K562 (cell line): ENCODE results near the gene RHOF. TPM values are rescaled to one million over a fixed set of nuclear protein-coding genes. Genes with fewer than 3 reads are reported as not detected.

ENCODE experiments used
- EP300 ChIP-seq: IDR thresholded peaks from 2 replicates; pipeline ENCODE4 v1.6.1; 2012; ENCODE audit warnings: low read length, improper control_type of control experiment
- FUS ChIP-seq: fragments of 200-400 bp; formaldehyde crosslinking; optimal IDR thresholded peaks from 2 replicates; pipeline ENCODE3; 2017; ENCODE audit warnings: low read depth, low read length
- KHSRP ChIP-seq: fragments of 450-650 bp; IDR thresholded peaks from 2 replicates; pipeline ENCODE4 v1.6.1; 2017
- POU5F1 ChIP-seq: fragments of 150-350 bp; IDR thresholded peaks from 2 replicates; pipeline ENCODE4 v1.6.1; 2014; ENCODE audit warnings: borderline replicate concordance, low read length, low read depth, mild to moderate bottlenecking; ENCODE audit not compliant: partially characterized antibody
- SIN3A ChIP-seq, 2 experiments: fragments of 150-350 bp in 1 of 2; IDR thresholded peaks; 2 replicates each; pipeline ENCODE4 v1.6.1; 2011 to 2016; ENCODE audit warnings: borderline replicate concordance in 2 of 2, low read depth in 2 of 2, low read length in 2 of 2, mild to moderate bottlenecking in 2 of 2, moderate library complexity in 2 of 2; ENCODE audit not compliant: control insufficient read depth in 1 of 2
- SMARCB1 ChIP-seq: IDR thresholded peaks from 2 replicates; pipeline ENCODE4 v1.6.1; 2011; ENCODE audit warnings: improper control_type of control experiment, low read depth; ENCODE audit not compliant: insufficient read length
- TAF1 ChIP-seq: IDR thresholded peaks from 2 replicates; pipeline ENCODE4 v1.6.1; 2011; ENCODE audit warnings: mild to moderate bottlenecking, low read length, moderate library complexity; ENCODE audit not compliant: insufficient read depth, control insufficient read depth, severe bottlenecking; ENCODE audit errors: extremely low read depth
- TEAD4 ChIP-seq, 2 experiments: sonication (generic) in 1 of 2; formaldehyde crosslinking in 1 of 2; IDR thresholded peaks; 2 replicates each; pipeline versions ENCODE4 v1.6.1 to v1.8.0; 2012 to 2022; ENCODE audit warnings: borderline replicate concordance in 1 of 2, inconsistent platforms in 1 of 2, low read length in 1 of 2, mild to moderate bottlenecking in 1 of 2, missing genetic modification reagents in 1 of 2
- ZNF347 ChIP-seq: fragments of 450-650 bp; formaldehyde crosslinking; IDR thresholded peaks from 2 replicates; pipeline ENCODE4 v1.4.0; 2020; ENCODE audit warnings: low read depth, mild to moderate bottlenecking, moderate library complexity
- ZNF717 ChIP-seq: fragments of 250-450 bp; sonication (Bioruptor Pico); IDR thresholded peaks from 2 replicates; pipeline ENCODE4 v1.5.0; 2021
- polyA plus RNA-seq, 8 experiments: library from polyadenylated mRNA; depleted of rRNA in 4 of 8; stranded (reverse) in 5 of 8; unstranded in 3 of 8; fragments of >200 nt; fragmentation: Nextera tagmentation in 2 of 8; fragmentation: Illumina TruSeq in 1 of 8; extraction: Ambion mirVana in 2 of 8; extraction: Trizol in 1 of 8; gene quantifications; 2 replicates each; pipeline versions ENCODE4 v1.2.1 to v1.2.3, GENCODE V29; 2011 to 2014; ENCODE audit warnings: inconsistent platforms in 1 of 8, missing spikeins in 1 of 8
- total RNA-seq, 7 experiments: library from RNA; depleted of rRNA in 6 of 7; stranded (reverse); fragments of >200 nt in 6 of 7; fragmentation: Illumina TruSeq in 2 of 7; extraction: Trizol in 2 of 7; gene quantifications; 2 replicates each; pipeline versions ENCODE4 v1.2.1 to v1.2.3, GENCODE V29; 2011 to 2021; ENCODE audit warnings: low replicate concordance in 1 of 7
- TF ChIP-seq, protein P1 (sequence below), 2 experiments: fragments of 450-650 bp in 1 of 2; sonication (generic) in 1 of 2; formaldehyde crosslinking; conservative IDR thresholded peaks; 2 replicates each; pipeline versions ENCODE4 v1.4.0 to v1.8.1; 2020 to 2022; ENCODE audit warnings: mild to moderate bottlenecking in 1 of 2, missing genetic modification reagents in 1 of 2
- TF ChIP-seq, protein P2 (sequence below): sonication (generic); formaldehyde crosslinking; IDR thresholded peaks from 2 replicates; pipeline ENCODE4 v1.9.0; 2022; ENCODE audit warnings: mild to moderate bottlenecking, missing genetic modification reagents
- TF ChIP-seq, protein P3 (sequence below): fragments of 250-450 bp; sonication (Bioruptor Pico); IDR thresholded peaks from 2 replicates; pipeline ENCODE4 v1.8.0; 2022; ENCODE audit warnings: moderate library complexity, mild to moderate bottlenecking, inconsistent platforms
- TF ChIP-seq, protein P4 (sequence below): fragments of 250-450 bp; sonication (Bioruptor Pico); IDR thresholded peaks from 2 replicates; pipeline ENCODE4 v1.5.0; 2020; ENCODE audit warnings: mild to moderate bottlenecking, borderline replicate concordance
- TF ChIP-seq, protein P5 (sequence below): fragments of 450-650 bp; formaldehyde crosslinking; IDR thresholded peaks from 2 replicates; pipeline ENCODE4 v1.4.0; 2020; ENCODE audit warnings: mild to moderate bottlenecking, moderate library complexity
- TF ChIP-seq, protein P6 (sequence below), 2 experiments: fragments of 150-350 bp in 1 of 2; IDR thresholded peaks; 2 replicates each; pipeline ENCODE4 v1.6.1; 2012 to 2016; ENCODE audit warnings: low read depth in 2 of 2, low read length in 2 of 2, mild to moderate bottlenecking in 1 of 2, moderate library complexity in 1 of 2

The RHOF gene
- total and polyA plus RNA-seq, 9 of the 15 experiments (the other 6 are each of a cell fraction or from before 2014, with no cell fraction given): 0.13 to 10.1 (median 4.0) TPM

DNA sequence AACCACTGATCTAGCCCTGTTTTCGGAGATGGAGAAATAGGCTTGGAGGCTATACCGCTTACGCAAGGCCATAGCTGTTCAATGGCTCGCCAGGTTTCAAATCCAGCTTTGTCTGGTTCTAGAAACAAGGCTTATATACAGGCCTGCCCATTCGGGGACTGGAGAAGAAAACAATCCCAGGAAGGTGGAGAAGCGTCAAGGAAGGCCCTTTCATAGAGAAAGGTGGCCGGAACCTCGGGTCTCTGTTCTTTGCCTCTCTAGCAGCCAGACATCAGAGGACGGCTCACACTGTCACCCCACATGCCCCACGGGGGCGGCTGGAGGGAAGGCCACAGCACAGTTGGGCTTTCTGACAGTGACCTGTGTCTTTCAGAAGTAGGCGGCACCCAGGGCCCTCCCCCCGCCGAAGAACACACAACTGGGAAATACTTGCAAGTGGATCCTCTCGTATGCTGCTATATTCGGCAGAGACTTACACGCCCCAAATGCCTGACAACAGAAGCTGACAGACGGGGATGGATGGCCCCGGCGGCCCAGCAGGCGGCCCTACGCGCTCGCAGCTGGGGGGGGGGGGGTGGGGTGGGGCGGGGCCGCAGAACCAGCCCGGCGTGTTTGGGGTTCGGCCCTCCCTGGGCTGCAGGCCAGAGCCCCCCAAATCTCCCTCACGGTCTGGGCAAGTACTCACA is 5.8 kb upstream of the RHOF start (continued):
- TF ChIP-seq, protein P1, sequence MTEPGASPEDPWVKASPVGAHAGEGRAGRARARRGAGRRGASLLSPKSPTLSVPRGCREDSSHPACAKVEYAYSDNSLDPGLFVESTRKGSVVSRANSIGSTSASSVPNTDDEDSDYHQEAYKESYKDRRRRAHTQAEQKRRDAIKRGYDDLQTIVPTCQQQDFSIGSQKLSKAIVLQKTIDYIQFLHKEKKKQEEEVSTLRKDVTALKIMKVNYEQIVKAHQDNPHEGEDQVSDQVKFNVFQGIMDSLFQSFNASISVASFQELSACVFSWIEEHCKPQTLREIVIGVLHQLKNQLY (CRISPR knock-in tag; conservative IDR thresholded peaks at IDR 0.05): no peak
- TF ChIP-seq TEAD4 (IDR thresholded peaks at IDR 0.05; ENCODE audit: low read length) (no peak), TEAD4 (CRISPR knock-in tag; IDR thresholded peaks at IDR 0.05; ENCODE audit: borderline replicate concordance) (no peak), SIN3A (IDR thresholded peaks at IDR 0.05; ENCODE audit: borderline replicate concordance in 2 of 2, control insufficient read depth in 1 of 2, low read depth in 2 of 2, low read length in 2 of 2) (peak; percentile 36 to 87; a peak in 2 of 4 replicates), KHSRP (no peak), EP300 (peak; percentile 57), SMARCB1 (no peak), FUS (no peak), TAF1 (peak; percentile 60), POU5F1 (no peak), ZNF347 (CRISPR knock-in tag) (no peak), ZNF717 (CRISPR knock-in tag) (no peak)
- TF ChIP-seq, protein P2, sequence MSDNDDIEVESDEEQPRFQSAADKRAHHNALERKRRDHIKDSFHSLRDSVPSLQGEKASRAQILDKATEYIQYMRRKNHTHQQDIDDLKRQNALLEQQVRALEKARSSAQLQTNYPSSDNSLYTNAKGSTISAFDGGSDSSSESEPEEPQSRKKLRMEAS (CRISPR knock-in tag): no peak
- TF ChIP-seq, protein P3, sequence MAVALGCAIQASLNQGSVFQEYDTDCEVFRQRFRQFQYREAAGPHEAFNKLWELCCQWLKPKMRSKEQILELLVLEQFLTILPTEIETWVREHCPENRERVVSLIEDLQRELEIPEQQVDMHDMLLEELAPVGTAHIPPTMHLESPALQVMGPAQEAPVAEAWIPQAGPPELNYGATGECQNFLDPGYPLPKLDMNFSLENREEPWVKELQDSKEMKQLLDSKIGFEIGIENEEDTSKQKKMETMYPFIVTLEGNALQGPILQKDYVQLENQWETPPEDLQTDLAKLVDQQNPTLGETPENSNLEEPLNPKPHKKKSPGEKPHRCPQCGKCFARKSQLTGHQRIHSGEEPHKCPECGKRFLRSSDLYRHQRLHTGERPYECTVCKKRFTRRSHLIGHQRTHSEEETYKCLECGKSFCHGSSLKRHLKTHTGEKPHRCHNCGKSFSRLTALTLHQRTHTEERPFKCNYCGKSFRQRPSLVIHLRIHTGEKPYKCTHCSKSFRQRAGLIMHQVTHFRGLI (CRISPR knock-in tag): no peak
- TF ChIP-seq, protein P4, sequence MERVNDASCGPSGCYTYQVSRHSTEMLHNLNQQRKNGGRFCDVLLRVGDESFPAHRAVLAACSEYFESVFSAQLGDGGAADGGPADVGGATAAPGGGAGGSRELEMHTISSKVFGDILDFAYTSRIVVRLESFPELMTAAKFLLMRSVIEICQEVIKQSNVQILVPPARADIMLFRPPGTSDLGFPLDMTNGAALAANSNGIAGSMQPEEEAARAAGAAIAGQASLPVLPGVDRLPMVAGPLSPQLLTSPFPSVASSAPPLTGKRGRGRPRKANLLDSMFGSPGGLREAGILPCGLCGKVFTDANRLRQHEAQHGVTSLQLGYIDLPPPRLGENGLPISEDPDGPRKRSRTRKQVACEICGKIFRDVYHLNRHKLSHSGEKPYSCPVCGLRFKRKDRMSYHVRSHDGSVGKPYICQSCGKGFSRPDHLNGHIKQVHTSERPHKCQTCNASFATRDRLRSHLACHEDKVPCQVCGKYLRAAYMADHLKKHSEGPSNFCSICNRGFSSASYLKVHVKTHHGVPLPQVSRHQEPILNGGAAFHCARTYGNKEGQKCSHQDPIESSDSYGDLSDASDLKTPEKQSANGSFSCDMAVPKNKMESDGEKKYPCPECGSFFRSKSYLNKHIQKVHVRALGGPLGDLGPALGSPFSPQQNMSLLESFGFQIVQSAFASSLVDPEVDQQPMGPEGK: no peak
- TF ChIP-seq, protein P5, sequence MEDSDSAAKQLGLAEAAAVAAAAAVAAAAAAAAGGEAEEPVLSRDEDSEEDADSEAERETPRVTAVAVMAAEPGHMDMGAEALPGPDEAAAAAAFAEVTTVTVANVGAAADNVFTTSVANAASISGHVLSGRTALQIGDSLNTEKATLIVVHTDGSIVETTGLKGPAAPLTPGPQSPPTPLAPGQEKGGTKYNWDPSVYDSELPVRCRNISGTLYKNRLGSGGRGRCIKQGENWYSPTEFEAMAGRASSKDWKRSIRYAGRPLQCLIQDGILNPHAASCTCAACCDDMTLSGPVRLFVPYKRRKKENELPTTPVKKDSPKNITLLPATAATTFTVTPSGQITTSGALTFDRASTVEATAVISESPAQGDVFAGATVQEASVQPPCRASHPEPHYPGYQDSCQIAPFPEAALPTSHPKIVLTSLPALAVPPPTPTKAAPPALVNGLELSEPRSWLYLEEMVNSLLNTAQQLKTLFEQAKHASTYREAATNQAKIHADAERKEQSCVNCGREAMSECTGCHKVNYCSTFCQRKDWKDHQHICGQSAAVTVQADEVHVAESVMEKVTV: no peak
- TF ChIP-seq, protein P6, sequence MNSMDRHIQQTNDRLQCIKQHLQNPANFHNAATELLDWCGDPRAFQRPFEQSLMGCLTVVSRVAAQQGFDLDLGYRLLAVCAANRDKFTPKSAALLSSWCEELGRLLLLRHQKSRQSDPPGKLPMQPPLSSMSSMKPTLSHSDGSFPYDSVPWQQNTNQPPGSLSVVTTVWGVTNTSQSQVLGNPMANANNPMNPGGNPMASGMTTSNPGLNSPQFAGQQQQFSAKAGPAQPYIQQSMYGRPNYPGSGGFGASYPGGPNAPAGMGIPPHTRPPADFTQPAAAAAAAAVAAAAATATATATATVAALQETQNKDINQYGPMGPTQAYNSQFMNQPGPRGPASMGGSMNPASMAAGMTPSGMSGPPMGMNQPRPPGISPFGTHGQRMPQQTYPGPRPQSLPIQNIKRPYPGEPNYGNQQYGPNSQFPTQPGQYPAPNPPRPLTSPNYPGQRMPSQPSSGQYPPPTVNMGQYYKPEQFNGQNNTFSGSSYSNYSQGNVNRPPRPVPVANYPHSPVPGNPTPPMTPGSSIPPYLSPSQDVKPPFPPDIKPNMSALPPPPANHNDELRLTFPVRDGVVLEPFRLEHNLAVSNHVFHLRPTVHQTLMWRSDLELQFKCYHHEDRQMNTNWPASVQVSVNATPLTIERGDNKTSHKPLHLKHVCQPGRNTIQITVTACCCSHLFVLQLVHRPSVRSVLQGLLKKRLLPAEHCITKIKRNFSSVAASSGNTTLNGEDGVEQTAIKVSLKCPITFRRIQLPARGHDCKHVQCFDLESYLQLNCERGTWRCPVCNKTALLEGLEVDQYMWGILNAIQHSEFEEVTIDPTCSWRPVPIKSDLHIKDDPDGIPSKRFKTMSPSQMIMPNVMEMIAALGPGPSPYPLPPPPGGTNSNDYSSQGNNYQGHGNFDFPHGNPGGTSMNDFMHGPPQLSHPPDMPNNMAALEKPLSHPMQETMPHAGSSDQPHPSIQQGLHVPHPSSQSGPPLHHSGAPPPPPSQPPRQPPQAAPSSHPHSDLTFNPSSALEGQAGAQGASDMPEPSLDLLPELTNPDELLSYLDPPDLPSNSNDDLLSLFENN (IDR thresholded peaks at IDR 0.05; ENCODE audit: low read depth in 2 of 2, low read length in 2 of 2): peak in 1 of 2 experiments; percentile 33; a peak in 1 of 4 replicates
